Activated CD8-positive, alpha-beta memory T cell treated with anti-CD3 and anti-CD28 coated beads, Interleukin-2, amount 50 U/mL, for 24 hours (primary cell): ENCODE measurements around the gene KLHL3.

Experiments used
- DNase-seq: peaks from one replicate; pipeline ENCODE4 v3.0.0-alpha.2; 2020; ENCODE audit errors: extremely low read depth

KLHL3 gene

DNA sequence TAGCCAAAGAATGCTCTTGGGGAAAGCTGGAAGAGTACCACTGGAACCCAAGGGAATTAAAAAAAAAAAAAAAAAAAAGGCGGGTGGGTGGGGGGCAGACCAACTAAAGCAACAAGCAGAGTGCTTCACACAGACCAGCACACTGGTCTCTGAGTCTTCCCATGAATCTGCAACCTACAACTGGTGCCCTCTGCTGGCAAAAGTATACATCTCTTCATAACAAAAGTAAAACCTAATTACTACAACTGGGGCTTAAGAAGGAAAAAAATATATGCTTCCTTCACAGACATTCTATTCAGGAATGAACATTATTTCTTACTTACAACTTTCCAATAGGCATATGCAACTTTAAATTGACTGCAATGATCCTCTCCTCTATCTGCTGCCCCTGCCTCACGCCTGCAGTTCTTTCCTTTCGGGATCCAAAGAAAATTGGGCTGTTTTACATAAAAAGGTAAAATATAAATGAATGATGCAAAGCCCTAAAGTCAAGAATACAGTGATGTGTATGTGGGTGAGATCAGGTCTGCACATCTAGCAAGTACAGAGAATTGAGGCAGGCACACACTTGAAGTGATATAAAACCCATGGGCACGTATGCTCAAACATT, 7.2 kb upstream of the KLHL3 start:
- no peak for DNase-seq

DNA sequence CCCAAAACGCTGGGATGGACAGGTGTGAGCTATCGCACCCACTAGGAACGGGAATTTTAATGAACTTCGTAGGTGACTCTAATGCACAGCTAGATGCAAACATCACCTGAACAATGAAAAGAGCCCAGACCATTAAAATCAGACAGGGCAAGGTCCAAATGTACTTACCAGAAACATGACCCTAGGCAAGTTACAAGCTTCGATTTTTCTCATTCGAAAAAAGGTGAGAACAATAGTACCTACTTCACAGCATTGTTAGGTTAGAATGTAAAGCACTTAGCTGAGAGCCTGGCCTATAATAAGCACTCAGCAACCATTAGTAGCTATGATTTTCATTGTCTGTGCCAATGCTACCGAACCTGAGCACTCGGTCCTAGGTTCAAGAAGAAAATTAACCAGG, 5.8 kb upstream of the KLHL3 start:
- no peak for DNase-seq

DNA sequence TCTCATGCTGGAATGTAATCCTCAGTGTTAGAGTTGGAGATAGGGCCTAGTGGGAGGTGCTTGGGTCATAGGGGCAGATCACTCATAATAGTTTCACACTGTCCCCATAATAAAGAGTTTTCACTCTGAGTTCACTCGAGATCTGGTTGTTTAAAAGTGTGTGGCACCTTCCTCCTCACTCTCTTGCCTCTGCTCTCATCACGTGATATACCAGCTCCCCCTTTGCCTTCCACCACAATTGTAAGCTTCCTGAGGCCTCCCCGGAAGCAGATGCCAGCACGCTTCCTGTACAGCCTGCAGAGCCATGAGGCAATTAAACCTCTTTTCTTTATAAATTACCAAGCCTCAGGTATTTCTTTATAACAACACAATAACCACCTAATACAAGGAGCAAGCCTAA, 3.8 kb upstream of the KLHL3 start:
- no peak for DNase-seq

DNA sequence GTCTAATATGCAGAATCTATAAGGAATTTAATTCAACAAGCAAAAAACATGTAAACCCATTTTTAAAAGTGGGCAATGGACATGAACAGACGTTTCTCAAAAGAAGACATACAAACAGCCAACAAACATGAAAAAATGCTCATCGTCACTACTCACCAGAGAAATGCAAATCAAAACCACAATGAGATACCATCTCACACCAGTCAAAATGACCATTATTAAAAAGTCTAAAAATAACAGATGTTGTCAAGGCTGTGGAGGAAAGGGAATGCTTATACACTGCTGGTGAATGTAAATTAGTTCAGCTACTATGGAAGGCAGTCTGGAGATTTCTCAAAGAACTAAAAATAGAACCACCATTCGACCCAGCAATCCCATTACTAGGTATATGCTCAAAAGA, 3.1 kb upstream of the KLHL3 start:
- DNase-seq: no peak

DNA sequence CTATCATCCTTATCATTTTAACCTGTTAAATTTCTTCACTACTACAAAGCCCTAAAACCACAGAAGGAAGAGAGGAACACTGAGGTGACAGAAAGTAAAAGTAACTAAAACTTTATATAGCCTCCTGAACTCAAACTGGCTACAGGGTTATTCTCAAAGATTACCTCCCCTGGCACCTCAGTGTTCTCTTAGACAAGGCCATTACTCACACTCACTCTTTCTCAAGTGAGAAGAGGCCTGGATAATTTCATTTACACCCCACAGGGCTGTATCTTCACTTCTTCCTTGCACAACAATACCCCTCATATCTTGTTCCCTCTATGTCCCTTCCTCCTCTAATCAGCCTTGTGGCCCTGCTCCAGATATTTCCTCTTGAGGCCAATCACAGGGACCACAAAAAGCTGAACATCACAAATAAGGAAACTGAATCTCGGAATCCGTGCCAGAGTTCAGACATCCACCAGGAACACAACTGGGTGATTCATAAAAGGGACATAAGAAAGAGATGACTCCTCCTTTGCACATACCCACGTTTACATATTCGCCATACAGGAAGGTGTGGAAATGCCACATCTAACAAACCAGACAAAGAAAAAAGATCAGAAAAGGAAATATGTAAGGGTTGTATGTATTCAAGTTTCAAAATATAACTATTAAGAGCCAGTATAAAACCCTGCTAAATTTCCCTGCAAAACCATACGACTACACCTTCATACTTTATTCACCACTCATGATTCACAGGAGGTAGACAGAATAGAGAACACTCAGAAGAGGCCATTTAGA, 1.7 kb upstream of the KLHL3 start:
- DNase-seq: no peak

DNA sequence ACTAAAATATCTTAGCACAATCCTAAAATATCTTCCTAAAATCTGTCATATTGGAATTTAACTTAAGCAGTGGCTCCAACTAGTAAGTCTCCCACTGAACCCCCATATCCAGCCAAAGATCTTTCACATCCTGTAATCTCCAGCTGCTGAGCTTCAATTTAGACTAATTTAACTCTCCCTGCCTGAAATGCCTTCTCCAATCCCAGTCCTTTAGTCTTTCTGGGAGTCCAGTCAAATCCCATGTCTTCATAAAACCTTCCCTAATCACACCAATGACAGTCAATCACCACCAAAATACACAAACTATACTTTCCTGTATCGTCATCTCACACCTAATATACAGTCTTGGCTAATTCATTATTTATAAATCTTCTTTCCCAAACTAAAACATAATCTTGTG, 607 bp upstream of the KLHL3 start:
- no peak for DNase-seq

DNA sequence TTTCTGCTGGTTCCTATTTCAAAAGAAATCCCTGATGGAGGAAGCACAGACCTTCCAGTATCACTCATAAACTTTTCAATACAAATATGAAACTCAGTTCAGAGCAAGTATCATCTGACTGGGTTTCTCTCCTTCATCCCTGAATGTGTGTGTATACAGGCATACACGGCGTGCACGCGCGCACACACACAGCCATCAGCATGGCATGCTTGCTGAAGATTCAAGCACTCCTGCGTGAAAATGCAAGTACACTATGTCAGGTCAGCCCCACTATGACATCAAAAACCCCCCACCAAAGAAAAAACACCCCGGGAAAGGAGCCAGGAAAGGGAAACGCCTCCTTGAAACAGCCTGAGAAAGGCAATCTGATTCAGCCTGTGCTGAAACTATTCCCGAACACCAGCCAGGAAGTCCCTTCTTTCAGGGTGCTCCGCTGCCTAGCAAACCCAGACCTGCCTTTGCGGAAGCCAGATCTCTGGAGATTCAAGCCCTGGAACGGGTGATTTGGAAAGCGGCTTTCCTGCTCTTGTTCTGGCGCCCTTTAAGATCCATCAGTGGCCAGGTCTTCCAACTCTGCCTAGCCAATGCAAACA, 831 bp downstream of the KLHL3 start:
- DNase-seq: no peak

DNA sequence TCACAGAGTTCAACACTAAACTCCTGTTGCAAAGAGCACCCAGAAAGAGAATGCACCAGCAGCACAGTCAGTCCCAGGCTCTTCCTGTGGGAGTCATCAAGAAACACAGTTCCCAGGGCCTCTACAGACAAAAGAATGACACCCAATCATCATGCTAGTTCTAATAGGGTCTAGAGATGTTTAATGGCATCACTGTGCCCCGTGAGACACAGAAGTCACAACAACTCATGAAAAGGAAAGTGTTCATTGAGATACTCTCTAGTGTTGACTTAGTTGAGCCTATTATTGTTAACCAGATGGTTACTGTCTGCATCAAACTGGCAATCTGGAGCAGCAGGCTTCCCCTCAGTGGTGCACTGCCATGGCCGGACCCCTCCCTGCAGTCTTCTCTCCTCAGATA, 1.6 kb downstream of the KLHL3 start:
- DNase-seq: no peak

DNA sequence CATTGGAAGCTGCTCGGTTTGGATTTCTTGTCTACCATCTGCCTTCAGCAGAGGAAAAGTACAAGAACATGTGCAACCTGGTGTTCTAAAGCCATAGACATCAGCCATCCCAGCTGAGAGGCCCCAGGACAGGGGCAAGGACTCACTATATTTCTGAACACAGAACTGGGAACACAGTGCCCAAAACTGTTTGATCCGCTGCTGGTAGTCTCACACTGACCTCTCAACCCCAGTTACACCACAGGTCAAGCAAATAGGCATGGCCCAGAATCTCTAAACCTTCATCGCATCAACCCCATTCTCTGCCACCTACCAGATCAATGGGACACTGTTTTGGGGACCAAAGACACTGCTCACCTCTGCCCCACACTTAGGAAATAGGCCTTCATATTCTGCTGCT, 2.0 kb downstream of the KLHL3 start:
- DNase-seq: no peak

DNA sequence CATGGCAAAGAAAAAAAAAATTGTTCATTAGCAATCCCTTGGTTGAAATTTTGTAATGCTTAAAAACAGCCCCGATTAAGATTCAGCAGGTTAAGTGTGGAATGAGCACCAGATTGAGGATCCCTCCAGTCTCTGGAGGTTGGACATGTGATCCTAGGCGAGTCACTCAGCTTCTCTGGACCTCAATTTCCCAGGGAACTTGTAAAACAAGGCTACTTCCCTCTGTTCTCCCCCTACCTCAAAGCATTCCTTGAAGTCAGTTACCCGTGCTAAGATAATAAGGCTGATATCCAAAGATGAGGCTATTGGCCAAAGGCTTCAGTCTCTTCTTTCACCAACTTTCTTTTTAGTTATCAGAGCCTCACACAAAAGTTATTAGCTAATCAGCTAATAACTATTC, 2.9 kb downstream of the KLHL3 start:
- no peak for DNase-seq

DNA sequence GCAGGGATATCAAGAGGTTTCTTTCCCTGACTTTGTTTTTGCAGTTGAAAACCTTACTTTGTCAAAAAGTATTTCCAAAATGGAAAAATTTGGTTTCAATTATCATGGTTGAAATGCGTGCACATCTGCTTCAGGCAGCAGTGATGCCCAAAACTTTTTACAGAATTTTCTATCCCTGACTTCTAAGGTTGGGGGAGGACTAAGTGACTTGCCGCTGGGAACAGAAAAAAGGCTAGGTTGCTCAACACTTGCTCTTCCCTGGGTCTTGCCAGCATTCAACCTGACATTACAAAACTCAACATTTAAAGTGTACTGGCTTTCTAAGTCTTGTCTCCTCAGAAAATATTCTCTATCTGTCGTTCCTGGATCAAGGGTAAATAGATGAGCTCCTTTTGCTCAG, 4.7 kb downstream of the KLHL3 start:
- DNase-seq: no peak

DNA sequence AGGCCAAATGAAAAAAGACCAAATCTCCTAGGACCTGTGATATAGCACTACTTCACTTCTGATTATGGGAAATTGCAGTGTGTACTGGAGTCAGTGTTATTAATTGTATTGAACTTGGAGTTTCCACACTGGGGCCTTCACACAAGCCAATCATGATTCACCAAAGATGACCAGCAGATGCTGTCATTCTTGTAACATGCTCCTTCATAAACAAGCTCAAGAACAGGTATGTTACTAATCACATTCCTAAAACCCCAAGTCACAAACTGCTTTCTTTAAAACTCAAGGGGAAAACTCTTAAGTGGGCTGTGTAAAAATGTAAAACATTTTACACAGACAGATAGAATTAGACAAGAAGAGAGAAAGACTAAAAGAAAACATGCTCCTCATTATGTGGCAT, 5.6 kb downstream of the KLHL3 start:
- no peak for DNase-seq

DNA sequence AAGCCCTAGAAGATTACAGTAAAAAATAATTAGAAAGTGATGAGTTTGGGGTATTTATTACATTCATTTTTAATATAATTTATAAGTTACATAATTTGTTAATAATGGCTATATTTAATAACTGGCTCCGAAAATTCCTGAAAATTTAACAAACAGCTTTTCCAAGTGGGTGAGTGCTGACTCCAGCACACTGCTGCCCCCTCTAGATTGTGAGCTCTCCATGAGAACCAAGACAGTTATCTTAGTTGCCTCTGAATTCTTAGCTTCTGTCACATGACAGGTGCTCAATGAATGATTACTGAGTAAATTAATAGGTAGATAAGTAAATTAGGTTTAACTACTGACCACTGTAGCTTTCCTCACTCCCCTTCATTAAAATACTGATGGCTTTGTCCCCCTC, 7.8 kb downstream of the KLHL3 start:
- DNase-seq: no peak

DNA sequence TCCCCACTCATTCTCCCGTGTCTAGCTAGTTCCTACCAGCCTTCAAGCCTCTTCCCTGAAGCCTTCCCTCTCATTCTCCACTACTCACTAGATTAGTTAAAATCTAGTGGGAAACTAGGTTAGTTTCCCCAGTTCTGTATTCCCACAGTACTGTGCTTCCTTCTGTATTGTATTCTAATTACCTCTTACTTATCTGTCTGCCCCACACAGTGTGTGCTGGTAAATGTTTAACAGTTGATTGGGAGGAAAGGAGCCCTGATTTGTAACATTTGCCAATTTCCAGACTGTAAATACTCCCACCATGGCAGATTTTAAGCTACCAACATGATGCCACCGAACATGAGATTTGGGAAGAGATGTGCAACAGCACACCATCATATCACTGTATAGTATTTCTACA, 8.3 kb downstream of the KLHL3 start:
- DNase-seq: no peak

DNA sequence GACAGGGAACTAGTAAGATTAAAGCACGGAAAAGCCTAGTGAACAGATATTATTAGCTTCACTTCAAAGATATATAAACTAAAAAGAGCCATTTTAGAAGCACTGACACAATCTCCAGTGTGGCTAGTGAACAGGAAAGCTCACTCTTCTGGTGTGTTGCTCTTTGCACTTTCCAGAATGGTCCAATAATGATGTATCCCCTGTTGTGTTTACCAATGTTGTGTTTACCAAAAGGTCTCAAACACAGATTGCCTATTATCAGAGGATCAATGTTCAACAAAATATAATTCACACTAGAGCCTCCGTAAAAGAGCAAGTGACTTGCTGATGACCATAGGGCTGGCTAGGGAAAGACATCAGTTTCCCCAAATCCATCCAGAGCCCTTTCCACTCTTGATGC, 11.6 kb downstream of the KLHL3 start:
- DNase-seq: no peak

DNA sequence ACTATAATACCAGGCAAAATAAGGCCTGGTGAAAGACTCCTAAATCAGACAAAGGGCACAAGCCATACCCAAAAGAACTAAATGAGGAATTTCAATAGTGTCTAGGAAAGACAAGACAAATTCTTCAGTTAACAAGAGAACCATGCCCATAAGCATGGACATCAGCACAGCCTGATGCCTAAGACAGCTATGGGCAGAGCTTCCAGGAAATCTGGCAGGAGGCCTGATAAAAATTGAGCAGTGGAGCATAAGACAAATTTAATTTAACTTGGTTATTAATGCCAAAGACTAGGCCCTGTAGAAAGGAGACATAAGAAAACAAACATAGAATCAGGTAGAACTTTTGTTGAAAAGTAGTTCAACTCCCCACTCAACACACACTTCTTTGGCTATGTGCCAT, 17.3 kb downstream of the KLHL3 start:
- DNase-seq: no peak

DNA sequence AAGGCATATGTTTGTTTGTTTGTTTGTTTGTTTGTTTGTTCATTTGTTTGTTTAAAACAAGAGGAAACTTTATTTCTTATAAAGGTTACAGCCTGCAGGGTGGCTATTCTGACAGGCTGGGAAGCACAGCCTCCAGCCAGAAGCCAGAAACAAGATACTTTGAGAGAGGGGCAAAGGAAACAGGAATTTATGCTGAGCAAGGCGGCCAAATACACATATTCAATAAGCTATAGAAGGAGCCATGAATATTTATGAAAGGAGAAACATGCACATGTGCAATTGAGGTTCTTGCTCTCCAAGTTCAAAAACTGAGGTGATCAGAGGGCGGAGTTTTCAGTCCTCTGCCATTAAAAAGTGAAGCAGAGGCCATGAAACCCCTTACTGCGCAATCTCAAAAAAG, 19.6 kb downstream of the KLHL3 start:
- no peak for DNase-seq

DNA sequence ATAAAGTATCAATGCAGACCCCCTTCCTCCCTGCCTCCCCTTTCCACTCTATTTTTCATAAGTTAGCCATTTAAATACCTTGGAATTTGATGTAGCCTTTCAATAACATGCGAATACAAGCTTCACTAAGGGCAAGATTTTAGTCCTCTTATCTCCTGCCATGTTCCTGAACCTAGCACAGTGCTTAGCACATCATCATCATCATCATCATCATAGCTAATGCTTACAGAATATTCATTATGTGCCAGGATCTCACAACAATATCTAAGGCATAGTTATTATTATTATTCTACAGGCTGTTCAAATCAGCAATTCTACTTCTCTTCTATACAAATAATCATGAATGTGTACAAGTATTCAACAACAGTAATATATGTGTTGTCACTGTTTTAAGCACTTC, 20.4 kb downstream of the KLHL3 start:
- no peak for DNase-seq

DNA sequence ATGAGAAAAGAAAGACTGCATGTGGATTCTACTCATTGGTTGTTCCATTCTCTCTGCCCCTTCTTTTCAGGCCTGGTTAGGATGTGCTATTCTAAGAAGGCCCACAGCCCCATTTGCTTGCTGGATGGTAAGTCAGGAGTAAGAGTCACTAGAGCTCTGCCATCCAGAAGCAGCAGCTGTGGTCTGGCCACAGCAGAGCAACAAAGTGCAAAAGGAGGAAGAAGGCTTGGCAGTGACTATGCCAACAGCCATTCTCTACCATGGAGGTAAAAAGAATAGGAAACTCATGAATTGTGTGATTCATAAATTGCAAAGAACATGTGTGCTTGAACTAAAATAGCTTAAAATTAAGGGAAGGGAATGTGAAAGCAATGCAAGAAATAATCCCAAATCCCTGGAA, 20.9 kb downstream of the KLHL3 start:
- no peak for DNase-seq

DNA sequence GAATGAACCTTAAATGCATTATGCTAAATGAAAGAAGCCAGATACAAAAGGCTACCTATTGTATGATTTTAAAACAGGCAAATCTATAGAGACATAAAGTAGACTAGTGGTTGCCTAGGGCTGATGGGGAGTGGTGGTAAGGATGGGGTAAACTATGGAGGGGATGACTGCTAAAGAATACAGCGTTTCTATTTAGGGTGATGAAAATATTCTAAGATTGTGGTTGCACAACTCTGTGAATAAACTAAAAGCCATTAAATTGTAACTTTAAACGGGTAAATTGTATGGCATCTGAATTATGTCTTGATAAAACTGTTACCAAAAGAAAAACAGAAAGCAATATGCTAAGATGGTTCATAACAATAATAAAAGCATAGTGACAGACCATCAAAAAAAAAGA, 21.4 kb downstream of the KLHL3 start:
- DNase-seq: no peak

DNA sequence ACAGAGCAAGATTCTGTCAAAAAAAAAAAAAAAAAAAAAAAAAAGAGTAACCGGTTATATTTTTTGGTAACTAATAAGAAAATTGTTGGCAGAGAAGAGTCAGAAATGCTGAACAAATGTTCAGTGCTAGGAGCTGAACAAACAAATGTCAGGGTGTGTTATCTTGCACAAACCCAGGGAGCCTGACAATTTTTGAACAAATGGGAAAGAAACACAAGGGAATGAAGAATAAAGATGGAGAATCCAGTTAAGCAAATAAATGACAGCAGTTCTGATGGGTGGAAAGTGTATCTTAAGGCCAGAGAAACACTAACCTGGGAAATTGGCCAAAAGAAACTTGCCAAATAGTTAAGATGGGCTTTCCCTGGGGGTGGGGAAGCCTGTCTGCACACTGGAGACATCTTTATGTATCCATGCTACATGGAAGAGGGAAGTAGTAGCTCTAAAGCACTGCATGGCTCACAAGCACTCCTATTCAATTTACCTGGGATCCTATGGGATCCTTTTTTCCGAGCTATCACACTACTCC, 23.7 kb downstream of the KLHL3 start:
- no peak for DNase-seq

DNA sequence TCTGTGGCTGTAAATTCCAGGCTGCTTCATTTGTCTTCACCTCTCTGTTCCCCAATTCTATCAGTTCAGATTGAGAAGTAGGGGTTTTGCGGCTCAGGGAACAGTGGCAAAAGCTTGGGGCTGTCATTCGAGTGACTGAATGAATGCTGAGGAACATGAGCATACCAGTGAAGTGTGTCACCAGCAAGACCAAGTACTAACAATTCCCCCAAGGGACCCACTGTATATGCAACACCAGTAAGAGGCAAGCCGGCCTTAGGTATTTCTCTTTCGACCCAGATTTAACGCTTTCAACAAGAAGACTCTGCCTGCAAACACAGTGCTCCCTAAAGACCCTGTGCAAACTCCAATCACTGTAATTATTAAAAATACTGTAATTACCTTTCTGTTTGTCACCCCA, 25.8 kb downstream of the KLHL3 start:
- no peak for DNase-seq

DNA sequence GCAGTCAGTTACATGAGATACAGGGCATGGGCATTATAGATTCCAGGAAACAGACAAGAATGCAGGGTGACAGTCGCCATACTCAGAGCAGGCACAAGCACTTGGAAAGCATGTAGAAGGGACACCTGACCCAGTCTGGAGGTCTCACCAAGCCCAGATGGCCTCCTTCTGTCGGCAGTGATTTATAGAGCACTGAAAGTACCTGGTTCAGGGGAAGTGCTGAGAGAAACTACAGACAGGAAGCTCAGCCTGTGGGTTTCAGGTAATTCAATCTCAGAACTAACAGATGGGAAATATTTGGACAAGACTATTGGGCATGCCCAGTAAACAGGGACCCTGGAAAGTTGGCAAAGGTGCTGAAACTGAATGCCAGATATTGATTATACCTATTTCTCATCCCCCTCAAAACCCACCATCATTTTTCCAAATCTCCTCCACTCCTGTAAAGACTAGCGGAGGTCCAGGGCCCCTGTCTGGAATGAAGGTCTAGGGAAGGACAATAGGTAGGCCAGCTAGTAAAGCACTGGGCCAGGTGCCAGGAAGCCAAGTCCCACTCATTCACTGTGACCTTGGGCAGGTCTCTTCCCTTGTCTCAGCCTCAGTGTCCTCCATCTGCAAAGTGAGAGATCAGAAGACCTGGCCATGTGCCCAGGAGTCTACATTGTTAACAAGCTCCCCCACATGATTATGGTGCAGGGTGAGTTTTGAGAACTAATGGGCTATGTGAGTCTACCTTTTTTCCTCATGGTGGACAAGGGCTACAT, 26.9 kb downstream of the KLHL3 start:
- no peak for DNase-seq
